NCI-H1105 treated with DMSO at 0.1 percent for 48 hours (cell line): ENCODE data around the gene DPP3.
A peak's percentile ranks its signal among the peaks of the same experiment; 100 is the strongest.

Experiments used
- DNase-seq: peaks from one replicate; lab custom pipeline; 2025; lab: John Stamatoyannopoulos, UW

The DPP3 gene

DNA sequence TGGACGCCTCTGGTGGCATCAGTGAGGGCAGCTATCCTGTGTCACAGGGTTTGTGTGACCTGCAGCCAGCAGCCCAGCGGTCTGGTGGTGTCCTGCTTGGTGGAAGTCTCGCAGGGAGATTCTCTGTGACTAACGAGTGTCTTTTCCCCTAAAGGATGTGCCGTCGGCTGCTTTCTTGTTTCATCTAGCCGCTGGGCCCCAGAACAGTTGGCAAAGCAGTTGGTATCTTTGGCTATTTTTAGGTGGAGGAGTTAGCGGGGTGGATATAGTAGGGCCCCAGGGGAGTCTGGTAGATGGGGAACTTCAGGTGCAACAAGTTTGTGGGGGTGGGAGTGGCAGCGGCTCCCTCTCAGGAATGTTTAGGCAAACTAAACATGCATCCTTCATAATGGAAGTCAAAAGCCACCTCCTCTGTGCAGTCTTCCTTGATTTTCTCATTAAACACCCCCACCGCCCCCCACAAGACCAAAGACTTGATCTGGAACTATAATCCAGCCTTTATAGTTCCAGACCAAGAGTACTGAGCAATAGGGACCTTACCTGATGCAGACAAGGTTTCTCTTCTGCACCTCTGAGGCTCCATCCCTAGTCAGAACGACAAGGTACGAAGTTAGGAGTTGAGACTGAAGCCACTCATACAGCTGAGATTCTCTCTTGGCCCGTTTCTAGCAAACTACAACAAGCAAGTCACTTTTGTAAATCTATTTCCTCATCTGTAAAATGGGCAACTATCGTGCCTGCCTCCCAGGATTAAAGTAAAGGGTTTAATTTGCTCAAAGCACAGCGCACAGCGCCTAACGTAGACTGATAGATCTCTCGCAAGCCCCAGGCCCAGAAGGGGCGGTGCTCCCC lies 14.6 kb upstream of the DPP3 start:
- DNase-seq = no peak

DNA sequence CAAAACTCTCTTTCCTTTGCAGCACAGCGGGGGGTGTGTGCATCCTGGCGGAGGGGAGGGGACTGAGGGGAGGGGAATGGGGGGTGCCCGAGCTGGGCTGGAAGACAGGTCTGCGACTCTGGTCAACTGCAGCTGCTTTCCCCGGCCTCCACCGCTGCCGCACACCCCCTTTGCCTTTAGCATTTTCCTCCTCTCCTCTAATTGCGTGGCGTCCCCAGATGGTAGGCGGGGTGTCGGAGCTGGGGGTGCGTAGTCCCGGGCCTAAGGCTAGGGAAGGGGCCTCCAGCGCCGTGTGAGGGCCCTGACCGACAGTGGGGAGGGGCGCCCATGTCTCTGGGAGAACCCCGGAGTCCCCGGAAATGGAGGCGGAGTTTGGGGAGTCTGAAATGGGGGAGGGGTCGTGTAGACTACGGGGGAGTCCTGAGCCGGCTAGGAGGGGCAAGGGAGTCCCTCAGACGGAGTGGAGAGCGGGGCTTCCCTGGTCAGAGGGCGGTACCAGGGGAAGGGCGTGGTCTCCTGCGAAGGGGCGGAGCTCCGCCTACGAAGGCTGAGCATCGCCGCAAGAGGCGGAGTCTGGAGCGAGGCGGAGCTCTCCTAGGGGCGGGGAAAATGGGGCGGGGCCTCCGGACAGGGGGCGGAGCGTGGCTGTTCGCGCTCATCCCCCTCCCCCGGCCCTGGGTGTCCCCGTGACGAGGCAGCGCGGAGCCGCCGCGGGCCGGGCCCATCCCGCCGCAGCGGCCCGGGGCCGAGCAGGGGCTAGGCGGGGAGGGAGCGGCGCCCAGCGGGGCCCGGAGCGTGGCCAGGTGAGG lies 13.8 kb upstream of the DPP3 start, which contains the start of gene PELI3:
PELI3 (plus strand) TSS at position 681 of the 809 bp plus-strand sequence. CDS start 1,224 bp downstream, outside the sequence.
- peak; percentile 79 for DNase-seq

DNA sequence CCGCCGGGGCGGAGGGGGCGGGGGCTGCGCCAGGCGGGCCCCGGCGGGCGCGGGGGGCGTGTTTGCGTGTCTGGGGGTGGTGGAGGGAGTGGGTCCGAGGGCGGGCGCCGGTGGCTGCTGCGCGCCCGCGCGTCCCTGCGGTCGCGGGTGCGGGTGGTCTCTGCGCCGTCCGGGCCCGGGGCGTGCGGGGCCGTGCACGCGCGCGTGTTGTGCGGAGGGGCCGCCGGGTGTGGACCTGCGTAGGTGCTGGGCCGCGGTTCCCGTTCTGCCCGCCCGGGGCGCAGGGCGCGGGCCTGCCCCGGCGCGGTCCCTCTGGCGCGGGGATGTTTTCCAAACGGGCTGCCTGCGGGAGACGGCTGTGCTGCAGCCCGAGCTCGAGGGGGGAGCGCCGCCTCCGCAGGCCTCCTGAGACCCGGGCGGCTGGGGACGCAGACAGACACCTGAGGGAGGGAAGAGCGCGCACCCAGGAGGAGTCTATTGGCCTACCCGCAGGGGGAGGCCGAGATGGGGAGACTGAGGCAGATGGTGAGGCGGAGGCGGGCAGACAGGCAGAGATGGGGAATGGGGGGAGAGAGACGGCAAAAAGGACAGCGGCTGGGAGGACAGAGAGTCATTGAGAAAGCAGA lies 13.1 kb upstream of the DPP3 start:
- peak; percentile 29 for DNase-seq

DNA sequence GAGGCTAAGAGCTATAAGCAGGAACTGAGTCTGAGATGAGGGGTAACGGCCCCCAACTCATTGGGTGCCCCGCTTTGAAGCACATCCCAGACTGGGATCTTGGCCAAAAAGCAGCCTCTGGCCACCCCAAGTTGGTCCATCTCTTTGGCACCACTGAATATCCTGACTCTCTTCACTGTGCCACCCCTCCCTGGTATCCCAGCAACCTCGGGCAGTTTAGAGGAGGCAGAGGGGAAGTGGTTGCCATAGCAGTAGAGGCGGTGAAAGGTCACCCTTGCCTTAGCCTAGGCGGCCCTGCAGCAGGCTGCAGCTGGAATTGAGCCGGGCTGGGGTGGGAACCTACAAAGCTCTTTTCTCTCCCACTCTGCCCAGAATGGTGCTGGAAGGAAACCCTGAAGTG lies 12.5 kb upstream of the DPP3 start:
- DNase-seq = peak; percentile 31

DNA sequence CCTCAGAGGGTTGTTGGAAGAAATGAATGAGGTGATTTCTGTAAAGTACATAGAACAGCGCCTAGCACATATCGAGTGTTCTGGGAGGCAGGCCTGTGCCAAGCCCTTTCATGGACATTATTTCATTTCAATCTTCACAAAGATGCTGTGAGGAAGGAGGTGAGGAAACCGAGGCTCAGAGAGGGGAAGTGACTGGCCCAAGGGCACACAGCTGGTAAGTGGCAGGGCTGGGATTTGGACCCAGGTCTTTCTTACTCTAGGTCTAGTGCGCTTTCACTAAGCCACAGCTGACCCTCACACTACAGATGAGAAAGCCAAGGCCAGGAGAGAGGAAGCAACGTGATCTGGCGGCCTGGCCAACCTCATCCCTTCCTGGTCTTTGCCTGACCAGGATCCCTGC lies 11.5 kb upstream of the DPP3 start:
- no peak for DNase-seq

DNA sequence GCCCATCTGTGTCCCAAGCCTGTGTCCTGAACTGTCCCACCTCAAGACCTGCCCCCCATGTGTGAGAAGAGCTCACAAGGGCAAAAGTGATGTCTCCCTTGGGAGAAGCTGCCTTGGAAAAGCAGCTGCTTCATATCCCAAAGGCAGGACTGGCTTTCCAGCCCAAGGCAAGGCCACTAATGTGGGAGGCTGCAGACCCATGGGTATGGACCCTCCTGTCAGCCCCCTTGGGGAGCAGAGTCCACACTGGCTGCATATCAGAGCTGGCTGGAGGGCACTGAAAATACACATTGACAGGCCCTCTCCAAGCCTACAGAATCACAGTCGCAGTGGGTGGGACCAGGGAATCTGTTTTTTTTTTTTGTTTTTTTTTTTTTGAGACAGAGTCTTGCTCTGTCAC lies 10.8 kb upstream of the DPP3 start:
- DNase-seq = no peak

DNA sequence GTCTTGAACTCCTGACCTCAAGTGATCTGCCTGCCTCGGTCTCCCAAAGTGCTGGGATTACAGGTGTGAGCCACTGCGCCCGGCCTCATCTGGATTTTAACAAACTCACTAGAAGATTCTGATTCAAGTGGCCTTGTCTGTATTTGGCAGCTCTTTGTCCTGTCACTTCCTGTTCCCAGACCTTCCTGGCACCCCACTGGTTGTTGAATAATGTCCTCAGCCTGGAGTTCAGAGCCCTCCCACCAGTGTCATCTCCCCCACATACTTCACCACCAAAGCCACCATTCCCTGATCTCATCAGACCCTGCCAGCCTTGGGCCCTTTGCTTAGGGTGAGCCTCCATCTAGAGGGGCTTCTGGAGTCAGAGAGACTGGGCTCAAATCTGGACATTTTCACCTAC lies 10.2 kb upstream of the DPP3 start:
- no peak for DNase-seq

DNA sequence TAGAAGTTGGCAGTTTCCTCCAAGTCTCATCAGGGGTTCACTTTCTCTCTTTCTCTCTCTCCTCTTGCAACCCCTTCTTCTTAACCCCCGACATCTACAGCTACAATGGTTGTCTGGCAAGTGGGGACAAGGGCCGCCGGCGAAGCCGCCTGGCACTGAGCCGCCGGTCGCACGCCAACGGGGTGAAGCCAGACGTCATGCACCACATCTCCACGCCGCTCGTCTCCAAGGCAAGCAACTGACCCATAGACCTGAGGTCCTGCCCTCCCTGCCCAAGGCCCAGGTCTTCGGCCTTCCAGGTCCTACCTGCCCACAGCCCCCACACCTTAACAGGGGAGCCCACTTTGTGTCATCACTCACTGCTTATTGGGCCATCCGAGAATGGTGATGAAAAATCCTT lies 9.1 kb upstream of the DPP3 start:
- DNase-seq = no peak

DNA sequence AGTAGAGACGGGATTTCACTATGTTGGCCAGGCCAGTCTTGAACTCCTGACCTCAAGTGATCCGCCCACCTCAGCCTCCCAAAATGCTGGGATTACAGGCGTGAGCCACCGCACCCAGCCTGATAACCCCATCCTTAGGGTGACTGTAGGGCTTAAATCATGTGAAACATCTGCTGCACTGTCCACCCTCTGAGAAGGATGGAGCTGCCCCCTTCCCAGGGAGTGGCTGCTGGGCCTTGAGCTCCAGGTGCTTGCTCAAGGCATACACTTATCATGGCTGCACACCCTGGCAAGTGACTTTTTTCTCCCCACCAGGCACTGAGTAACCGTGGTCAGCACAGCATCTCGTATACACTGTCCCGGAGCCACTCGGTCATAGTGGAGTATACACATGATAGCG lies 8.2 kb upstream of the DPP3 start:
- DNase-seq = no peak

DNA sequence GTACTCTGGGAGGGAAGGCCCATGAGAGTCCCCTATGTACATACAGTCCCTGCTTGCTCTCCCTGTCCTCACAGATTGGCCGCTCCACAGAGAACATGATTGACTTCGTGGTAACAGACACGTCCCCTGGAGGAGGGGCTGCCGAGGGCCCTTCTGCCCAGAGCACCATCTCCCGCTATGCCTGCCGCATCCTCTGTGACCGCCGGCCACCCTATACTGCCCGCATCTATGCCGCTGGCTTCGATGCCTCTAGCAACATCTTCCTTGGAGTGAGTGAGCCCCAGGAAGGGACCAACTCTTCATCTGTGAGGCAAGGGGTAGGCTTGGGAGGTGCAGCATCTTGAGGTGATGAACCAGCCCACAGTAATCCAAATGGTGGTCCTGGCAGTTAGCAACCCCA lies 7.1 kb upstream of the DPP3 start:
- DNase-seq = no peak

DNA sequence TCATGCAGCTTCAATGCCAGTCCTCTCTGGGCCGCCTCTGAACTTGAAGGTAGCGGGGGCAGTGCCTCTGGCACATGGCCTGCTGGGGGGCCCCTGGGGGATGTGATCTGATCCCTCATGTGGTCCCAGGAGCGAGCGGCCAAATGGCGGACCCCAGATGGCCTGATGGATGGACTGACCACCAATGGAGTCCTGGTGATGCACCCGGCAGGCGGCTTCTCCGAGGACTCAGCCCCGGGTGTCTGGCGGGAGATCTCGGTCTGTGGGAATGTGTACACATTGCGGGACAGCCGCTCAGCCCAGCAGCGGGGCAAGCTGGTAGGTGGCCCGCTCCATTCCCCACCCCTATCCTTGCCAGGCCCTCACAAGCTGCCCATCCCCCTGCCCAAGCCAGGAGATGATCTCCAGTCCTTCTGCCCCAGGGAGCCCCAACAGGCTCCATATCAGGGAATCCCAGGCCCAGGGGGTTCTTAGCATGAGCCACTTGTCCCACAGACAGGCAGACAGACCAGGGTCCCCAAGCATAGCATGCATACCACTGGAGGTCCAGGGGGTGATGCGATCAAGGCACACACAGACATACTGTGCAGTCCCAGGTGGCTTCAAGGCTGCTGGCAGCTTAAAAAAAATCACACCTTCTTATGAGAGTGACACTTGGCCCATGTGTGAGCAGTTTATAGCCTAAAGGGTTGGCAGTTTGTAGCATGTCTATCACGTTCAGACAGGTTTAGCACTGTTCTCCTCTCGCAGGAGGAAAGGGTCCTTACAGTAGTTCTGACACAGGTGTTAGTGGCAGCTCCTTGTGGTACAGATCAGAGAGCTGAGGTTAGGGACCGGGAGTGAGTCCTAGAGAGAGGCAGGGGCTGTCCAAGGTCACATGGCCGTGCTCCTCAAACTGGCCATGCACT lies 6.4 kb upstream of the DPP3 start:
- DNase-seq = no peak

DNA sequence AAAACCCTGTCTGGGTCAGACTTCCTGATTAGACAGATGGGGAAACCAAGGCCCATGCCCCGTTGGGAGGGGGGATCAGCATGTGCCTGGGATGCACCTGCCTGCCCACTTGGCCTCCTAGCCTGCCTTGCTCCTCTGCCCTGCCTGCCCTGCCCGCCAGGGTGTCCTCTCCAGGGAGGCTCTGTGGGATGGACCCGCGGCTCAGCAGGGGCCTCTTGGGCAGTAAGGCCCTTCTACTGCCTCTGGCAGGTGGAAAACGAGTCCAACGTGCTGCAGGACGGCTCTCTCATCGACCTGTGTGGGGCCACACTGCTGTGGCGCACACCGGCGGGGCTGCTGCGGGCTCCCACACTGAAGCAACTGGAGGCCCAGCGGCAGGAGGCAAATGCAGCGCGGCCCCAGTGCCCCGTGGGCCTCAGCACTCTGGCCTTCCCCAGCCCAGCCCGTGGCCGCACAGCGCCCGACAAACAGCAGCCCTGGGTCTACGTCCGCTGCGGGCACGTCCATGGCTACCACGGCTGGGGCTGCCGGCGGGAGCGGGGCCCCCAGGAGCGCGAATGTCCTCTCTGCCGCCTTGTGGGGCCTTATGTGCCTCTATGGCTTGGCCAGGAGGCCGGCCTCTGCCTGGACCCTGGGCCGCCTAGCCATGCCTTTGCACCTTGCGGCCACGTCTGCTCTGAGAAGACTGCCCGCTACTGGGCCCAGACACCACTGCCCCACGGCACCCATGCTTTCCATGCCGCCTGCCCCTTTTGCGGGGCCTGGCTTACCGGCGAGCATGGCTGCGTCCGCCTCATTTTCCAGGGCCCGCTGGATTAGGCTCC lies 4.7 kb upstream of the DPP3 start:
- DNase-seq = no peak

DNA sequence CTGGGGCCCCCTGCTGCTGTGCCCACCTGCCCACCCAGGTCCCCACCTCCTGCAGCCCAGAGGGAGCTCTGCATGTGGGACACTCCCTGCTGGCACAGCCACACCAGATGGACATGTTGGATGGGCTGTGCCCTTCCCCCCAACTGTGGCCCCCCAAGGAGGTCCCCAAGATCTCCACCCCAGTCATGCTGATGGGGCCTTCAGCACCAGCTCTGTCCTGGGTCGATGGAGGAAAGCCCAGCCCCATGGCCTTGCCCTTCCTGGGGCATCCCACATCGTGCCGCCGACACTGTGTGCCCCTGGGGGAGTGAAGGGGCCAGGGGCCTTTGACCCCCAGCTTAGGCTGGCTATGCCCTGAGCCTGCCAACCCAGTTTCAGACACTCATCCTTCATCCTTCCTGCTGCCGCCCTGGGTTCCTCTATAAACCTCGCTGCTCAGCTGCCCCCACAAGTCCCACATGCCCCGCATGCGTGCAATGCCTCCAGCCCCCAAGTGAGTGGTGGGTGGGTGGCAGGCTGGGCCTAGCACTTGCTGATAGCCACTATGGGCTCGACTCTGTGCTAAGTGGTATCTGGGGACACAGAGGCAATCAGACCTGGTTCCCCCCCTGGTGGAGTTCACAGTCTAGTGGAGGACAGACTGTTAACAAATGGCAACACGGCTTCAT lies 3.9 kb upstream of the DPP3 start:
- no peak for DNase-seq

DNA sequence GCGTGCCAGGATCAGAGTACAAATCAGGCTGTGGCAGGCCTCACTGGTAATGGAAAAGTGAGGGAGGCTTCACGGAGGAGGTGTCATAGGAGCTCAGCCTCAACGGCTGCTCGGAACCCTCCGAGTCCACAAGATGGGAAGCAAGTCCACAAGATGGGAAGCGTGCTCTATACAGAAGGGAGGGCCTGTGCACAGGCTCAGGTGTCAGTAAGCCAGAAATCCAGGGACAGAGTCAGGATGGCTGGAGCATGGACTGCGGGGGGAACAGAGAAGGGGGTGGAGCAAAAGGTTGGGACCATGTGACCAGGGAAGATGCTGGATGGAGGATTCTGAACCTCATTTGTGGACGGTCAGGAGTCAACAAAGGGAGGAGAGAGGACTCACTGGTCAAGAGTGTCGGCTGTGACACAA lies 3.4 kb upstream of the DPP3 start:
- no peak for DNase-seq

DNA sequence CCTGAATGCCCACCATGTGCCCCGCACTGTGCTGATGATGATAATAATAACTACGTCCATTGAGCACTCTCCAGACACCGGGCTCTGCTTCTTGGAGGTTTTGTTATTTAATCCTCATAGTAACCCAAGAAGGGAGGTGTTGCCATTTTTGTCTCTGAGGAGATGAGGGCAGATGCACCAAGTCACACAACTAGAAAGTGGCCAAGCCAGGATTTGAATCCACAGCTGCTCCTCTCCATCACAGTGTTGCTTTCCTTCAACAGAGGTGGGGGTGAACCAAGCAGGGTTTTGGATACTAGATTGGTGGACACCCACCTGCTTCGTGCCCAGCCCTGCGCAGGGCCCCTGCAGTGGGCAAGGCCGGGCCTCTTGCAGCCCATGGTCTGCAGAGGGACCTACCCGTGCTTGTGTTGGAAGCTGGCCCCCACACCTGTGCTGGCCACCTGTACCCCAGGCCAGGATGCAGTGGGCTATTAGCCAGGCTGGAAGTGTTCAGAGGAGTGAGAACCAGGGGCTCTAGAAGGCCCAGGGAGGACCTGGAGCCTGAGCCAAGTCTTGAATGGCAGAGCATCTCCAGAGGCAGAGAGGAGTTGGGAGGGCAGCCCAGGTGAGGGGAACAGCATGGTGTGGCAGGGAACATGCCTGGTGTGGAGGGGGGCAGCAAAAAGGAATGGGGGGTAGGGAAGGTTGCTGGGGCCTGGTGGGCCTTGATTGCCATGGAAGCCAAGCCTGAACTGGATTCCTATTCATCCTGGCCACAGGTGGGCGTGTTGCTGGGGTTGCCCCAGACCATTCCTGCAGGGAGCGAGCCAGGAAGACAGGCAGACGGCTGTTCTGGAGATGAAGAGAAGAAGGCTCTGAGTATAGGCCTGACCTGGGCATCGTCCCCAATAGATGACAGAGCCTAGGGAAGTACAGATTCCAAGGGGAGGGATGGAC lies 2.7 kb upstream of the DPP3 start:
- DNase-seq = no peak

DNA sequence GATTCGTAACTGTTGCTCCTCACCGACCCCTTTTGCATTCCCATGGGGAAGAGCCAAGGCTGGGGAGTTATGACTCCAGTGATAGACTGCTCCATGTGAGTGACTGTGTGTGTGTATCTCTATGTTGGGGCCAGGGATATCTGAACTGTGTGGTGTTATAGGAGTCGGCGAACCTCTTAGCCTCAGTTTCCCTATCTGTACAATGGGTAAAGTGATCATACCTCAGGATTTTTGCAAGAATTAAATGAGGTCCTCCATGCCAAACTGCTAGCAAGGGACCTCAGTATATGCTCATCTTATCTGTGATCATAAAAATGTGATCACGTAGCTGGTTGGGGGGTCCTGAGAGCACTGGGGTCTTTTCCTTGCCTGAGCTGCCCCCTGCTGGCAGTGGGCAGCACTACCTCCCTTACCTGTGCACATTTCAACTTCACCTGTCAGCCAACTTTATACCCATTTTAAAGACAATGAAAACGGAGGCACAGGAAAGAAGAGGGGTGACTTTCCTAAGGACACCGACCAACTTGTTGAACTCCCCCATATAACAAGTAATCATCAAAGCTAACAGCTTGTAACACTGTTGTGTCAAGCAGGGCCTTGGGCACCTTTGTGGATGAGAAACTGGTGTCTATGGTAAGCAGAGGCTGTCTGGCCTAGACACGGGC lies 1.4 kb upstream of the DPP3 start:
- peak; percentile 5 for DNase-seq

DNA sequence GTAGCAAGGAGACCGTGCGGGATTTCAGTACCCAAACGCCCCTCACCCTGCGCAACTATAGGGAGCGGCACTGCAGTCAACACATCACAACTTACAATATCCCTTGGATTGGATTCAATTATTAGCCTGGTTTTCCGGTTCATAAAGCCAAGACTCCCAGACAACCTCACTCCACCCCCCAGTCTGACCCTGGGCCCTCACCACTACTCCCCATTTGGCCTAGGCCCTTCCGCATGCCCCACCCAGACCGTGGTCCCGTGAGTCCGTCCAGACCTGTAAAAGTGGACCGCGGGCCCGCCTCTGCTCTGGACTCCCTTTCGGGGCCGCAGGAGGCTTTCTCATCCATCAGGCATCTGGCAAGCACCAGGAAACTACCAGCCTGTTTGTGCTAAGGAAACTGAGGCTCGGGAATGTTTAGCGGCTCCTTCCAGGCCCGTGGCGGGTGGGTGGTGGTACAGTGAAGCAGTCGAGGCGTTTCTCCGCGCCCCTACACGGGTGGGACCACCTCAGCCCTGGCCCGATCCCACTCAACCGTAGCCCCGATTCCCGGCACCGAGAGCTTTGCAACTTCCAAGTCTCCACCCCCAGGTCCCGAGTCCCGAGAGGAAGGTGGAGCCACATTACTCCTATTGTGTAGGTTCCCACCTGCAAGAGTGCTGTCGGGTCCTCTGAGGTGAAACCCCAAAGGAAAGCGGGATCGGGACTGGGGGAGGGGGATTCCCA lies 679 bp upstream of the DPP3 start:
- DNase-seq = peak; percentile 87
